GM21717 (cell line): Measurements from ENCODE around the gene GPSM1.
"Not testable (repeated sequence)": the region's sequence is repeated elsewhere in the genome, so short reads cannot be mapped to it uniquely, and the experiment has no call there.

Source experiments
- ATAC-seq: cut with Tn5 transposase; IDR thresholded peaks from one replicate; pipeline ENCODE4 v1.9.1; 2021; ENCODE audit warnings: mild to moderate bottlenecking, moderate library complexity; ENCODE audit not compliant: unreplicated experiment

GPSM1 gene

DNA sequence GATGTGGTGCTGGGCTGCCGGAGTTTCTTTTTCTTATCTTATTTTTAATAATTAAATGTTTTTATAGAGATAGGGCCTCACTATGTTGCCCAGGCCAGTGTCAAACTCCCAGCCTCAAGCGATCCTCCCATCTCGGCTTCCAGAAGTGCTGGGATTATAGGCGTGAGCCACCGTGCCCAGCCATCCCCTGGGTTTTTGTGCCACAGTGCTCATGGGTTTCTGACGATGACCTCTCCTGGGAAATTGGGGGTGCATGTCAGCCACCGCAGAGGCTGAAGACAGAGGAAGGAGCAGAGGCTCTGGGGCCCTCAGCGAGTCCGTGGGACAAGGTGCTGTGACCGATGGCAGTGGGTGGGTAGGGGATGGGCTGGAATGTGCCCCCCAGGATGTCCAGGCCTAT, 14.4 kb downstream of the GPSM1 start:
- no peak for ATAC-seq

DNA sequence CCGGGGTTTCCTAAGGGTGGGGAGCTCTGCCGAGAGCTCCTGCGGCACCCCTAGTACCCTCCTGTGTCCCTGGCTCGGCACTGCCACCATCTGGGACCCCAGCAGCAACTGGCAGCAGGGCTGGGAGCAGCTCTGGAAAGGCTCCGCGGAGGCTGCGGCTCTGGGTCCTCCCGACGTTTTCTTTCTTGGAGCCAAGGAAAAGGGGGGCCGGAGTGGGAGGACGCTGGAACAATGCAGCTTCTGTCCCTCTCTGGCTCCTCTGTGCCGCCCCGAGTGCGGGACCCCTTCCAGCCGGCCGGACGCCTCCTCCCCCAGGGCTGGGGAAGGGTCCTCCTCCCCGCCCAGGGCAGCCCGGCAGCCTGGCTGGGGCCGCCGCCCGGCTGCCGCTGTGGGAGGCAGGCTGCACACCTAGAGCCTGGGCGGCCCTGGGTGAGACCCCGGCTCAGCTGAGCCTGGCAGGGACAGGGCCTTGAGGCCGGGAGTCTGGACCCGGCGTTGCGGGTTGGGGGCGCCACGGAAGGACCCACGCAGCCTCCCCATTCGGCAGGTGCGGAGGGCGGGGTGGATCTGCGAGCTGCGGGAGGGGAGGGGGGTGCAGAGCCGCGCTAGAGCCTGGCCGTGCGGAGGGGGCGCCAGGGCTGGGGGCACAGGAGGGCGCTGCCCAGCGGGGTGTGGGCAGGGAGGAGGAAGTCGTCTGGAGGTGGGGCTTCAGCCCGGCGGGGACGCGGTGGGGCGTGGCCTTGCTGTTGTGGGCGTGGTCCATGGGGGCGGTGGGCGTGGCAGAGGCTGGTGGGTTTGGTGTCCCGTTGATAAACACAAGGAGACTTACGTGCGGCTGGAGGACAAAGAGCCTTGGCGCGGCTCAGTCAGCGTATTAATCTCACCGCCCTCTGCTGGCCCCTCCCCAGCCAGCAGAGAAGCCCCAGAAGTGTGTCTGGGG, 15.1 kb downstream of the GPSM1 start:
- ATAC-seq = no peak

GRCh38 chr9:136343121-136343883, 16.0 kb downstream of the GPSM1 start:
- ATAC-seq = no peak

DNA sequence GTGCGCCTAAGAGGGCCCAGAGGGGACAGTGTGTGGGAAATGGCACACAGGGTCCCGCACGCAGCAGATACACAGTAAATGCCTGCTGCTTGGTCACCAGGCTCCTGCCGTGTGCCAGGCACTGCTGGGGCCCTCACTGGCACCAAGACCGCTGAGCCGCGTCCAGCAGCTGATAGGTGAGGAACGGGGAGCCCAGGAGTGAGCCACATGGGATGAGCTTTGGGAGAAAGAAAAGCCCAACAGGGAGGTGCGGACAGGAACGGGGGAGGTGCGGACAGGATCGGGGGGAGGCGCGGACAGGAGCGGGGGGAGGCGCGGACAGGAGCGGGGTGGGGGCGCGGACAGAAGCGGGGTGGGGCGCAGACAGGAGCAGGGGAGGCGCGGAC, 16.5 kb downstream of the GPSM1 start:
- ATAC-seq = no peak

DNA sequence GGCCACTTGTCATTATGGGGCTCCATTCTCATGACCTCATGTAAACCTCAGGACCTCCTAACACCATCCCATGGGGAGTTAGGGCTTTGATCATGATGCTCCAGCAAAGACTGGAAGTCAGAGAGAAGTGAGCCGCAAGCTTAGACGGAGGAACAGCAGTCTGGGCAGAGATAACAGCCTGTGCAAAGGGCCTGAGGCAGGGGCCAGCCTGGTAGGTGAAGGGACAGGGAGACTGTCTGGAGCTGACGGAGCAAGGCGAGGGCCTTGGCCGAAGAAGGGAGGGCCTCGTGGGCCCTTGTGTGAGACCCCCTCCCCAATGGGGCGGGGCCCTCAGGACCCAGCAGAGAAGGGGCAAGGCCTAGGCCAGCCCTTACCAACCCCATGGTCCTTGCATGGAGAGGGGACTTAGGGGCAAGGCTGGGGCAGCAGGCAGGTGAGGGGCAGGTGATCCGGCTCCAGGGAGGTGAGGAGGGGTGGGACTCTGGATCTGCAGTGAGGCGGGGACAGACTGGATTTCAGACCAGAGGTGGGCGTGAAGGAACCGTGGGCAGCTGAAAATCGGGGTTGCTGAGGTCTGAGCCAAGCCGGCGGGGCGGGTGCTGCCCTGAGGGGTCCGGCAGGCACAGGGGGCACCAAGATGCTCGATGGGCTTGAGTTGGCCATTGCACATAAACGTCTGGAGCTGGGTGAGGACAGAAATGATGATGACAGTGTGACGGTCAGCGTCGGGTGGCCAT, 17.4 kb downstream of the GPSM1 start:
- ATAC-seq = no peak

GRCh38 chr9:136345281-136346156, 18.2 kb downstream of the GPSM1 start:
- no peak for ATAC-seq

DNA sequence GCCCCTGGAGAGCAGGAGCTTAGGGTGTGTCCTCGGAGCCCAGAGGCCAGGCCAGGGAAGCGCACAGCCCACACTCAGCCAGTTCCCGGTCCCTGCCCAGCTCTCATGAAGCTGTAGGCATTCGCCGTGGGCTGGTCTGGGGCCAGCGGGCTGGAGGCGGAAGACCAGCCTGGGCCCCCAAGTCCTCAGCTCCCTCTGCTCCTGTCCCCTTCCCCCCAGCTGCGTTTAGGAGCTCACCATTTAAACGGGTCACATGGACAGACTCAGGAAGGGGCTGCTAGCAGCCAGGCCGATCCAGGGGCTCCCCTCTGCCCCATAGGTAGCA, 18.8 kb downstream of the GPSM1 start:
- no peak for ATAC-seq

- no peak for ATAC-seq
Observed at GRCh38 chr9:136346927-136347465, 19.7 kb downstream of the GPSM1 start.

DNA sequence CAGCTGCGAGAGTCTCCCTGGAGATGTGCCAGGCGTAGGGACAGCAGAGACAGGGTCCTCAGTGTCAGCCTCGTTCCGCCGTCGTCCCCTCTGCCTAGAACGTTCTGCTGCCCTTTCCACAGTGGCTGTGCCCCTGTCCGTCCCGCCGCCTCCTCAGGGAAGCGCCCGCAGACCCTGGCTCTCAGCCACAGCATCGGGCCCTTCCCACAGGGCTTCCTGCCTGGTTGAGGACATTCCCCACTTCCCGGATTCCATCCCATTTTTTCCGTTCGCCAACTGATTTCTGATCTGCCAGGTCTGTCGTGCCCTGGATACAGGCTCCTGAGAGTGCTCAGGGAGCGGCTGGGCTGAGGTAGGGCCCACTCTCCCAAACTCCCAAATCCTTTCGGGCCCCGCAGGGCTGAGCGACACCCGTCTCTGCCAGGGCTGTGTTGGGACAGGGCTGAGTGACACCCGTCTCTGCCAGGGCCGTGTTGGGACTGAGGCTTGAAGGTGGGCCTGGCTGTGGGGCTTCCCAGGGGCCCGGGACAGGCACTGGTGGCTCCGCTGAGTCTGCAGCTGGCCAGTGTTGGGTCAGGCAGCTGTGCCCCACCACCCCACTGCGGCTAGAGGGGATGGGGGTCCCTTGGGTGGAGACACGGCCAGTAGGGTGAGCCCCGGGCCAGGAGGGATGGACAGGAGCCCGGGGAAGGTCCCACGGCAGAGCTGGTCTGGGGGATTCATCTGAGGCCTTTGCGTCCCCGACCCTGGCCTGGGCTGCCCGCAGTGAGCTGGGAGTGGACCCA, 20.3 kb downstream of the GPSM1 start:
- ATAC-seq = no peak

DNA sequence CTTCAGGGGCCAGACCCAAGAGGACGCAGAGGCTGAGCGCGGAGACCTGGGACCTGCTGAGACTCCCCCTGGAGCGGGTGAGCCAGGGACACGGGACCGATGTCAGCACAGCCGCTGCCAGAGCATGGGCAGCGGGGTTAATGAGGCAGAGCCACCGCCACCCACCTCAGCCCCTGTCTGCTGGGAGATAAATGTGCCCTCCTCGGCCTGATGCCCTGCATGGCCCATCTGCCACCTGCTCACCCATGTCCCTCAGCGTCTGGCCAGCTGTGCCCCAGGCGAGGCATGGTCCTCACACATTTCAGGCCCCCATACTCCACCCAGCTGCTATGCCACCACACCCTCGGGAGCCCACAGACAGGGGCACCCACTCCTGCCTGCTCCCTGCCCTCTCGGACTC, 21.4 kb downstream of the GPSM1 start:
- no peak for ATAC-seq

GRCh38 chr9:136349546-136349945, 22.2 kb downstream of the GPSM1 start:
- no peak for ATAC-seq

DNA sequence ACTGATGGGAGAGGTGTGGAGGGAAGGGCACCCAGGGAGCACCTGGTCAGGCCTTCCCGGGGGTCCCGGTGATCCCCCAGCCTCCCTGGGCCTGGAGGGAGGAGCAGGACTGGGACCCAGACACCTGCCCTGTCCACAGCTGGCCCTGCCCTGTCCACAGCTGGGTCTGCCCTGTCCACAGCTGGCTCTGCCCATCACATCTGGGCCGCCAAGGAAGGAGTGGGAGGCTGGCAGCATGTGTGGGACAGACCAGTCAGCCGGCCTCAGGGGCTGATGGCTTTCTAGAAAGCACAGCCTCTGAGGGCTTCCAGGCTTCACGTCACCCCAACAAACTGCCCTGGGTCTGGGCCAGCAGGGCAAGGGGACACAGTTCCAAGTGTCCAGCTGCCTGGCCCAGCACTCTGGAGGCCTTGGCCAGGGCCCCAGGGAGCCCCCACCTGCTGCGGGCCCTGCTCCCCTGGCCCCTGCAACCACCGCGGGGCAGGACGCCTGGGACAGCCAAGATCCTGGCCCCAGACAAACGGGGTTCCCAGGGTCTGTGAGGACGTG, 24.0 kb downstream of the GPSM1 start:
- no peak for ATAC-seq

DNA sequence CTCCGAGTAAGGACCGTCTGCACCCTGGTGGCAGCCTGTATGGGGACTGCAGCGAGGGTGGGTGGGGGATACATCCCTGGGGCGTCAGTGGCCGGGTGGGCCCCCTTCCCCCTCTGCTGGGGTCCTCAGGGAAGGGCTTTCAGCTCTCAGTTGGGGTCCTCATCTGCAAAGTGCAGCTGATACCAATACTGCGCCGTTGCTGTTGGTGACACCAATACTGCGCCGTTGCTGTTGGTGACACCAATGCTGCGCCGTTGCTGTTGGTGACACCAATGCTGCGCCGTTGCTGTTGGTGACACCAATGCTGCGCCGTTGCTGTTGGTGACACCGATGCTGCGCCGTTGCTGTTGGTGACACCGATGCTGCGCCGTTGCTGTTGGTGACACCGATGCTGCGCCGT, 24.5 kb downstream of the GPSM1 start:
- not testable (repeated sequence) for ATAC-seq

- no peak for ATAC-seq
Observed at GRCh38 chr9:136352682-136353081, 25.3 kb downstream of the GPSM1 start.

GRCh38 chr9:136353088-136353487, 25.7 kb downstream of the GPSM1 start:
- no peak for ATAC-seq

GRCh38 chr9:136353757-136354488, 26.6 kb downstream of the GPSM1 start:
- ATAC-seq = no peak

- ATAC-seq = no peak
Observed at GRCh38 chr9:136354592-136355085, 27.3 kb downstream of the GPSM1 start.
